Adrenal gland (tissue), 5 donors: Measurements from ENCODE around the gene SP140.

Source experiments
- CTCF ChIP-seq, 6 experiments: fragments of 450-650 bp in 4 of 6; fragments of 200-600 bp in 2 of 6; sonication (generic) in 1 of 6; IDR thresholded peaks; 1 replicate in 5 of 6; 2 replicates in 1 of 6; pipeline versions ENCODE4 v1.5.1 to v1.8.0; 2016 to 2021; ENCODE audit warnings: antibody characterized with exemption in 6 of 6, mild to moderate bottlenecking in 2 of 6, moderate library complexity in 1 of 6
- POLR2A ChIP-seq, 2 donors: fragments of 450-650 bp; IDR thresholded peaks; one replicate each; pipeline ENCODE4 v1.6.1; 2017; ENCODE audit warnings: antibody characterized with exemption in 2 of 2, mild to moderate bottlenecking in 2 of 2, moderate library complexity in 1 of 2
- donor health status: DM: no; HTN: no; CAD: no.

- no peak for TF ChIP-seq CTCF (IDR thresholded peaks at IDR 0.05)
- no peak for TF ChIP-seq POLR2A (IDR thresholded peaks at IDR 0.05)
Observed at GRCh38 chr2:230335461-230335863, 109.9 kb downstream of the SP140 start.
